Activated T-cell treated with anti-CD3 and anti-CD28 coated beads for 48 hours (primary cell): ENCODE measurements around the gene OPN1LW.
"Not testable (repeated sequence)": the region's sequence is repeated elsewhere in the genome, so short reads cannot be mapped to it uniquely, and the experiment has no call there.

Source experiments
- DNase-seq: peaks from one replicate; pipeline ENCODE4 v3.0.0-alpha.2; 2020; ENCODE audit warnings: low read depth

OPN1LW gene

DNA sequence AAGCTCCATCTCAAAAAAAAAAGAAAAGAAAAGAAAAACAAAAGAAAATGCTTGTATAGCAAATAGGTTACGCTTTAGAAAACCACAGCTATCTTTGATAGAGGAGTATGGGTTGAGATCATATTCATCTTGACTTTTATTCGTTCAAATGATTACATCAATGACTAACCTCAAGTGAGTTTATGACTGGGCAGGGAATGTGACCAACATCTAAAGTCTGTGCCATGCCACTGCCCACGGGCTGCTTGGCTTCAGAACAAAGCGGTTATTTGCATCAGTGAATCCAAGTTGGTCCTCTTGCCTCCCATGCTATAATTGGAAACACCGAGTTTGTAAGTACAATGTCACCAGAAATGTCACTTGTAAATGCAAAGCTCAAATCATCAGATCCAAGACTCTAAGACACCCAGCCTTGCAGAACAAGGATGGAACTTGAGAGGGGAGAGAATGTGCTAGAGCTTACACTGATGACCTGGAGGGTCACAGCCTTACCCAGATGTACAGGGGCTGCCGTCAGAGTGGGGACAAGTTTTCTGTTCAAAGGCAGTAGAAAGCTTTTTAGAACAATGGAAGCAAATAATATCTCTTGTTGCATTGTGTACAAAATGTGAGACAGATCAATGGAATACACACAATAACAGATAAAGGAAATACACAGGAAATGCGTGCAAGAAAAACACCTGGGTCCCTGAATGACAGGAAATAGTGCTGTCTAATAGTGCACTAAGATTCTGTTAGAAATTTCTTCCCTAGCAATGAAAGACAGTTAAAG is 8.4 kb upstream of the OPN1LW start:
- no peak for DNase-seq

DNA sequence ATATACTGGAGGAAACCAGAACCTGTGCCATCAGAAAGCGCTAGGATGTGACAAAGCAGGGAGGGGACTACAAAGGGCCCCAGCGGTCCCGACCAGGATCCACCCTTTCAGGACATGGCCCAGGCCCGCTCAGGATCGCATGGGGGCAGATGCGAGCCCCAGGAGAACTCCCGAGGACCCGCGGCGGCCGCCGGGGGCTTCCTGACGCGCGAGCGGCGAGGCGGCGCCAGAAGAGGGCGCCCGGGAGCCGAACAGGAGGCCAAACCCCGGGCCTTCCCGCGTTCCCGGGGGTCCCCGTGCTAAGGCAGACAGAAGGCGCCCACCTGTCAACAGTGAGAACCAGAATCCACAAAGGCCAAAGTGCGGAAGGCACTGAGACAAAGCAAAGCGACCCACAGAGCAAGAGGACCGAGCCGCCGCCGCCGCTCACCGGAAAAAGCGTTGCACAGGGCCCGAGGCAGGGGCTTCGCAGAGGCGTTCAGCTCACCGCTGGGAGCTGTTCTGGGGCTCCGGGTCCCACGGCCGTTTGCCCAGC is 7.3 kb upstream of the OPN1LW start:
- DNase-seq, result peak; percentile 68

- no peak for DNase-seq
Measured at GRCh38 chrX:154138857-154139256, 5.2 kb upstream of the OPN1LW start.

GRCh38 chrX:154140206-154140605 is 3.8 kb upstream of the OPN1LW start:
- DNase-seq, result no peak

GRCh38 chrX:154140742-154141141 is 3.3 kb upstream of the OPN1LW start:
- DNase-seq, result no peak

DNA sequence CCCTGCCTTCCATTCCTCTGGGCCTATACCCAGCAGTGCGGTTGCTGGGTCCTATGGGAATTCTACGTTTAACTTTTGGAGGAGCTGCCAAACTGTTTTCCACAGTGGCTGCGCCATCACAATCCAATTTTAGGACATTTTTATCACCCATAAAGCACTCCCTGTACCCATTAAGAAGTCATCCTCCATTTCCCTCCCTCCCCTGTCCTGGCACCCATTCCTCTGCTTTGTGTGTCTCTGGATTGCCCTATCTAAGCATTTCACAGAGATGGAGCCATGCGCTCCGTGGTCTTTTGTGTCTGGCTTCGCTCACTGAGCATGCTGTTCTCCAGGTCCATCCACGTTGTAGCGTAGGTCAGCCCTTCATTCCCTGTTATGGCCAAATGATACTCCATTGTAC is 1.7 kb upstream of the OPN1LW start:
- DNase-seq, result no peak

GRCh38 chrX:154142950-154143745 is 895 bp upstream of the OPN1LW start:
- no peak for DNase-seq

DNA sequence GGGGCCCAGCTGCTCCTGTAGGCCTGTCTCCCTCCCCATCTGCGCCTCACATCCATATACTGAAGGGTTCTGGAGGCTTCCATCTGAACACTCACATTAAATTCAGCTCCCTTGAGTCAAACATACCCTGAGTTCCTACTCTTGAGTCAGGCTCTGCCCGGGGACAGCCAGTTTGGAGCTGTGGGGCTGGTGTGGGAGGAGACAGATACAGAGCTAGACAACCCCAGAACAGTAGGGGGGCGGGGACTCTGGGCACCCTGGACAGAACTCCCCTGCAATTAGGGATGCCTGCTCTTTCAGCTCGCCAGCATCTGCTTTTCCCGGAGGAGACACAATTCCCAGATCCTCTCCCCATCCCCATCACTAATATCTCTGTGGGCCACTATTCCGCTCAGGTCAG is 7.0 kb downstream of the OPN1LW start:
- DNase-seq, result not testable (repeated sequence)

DNA sequence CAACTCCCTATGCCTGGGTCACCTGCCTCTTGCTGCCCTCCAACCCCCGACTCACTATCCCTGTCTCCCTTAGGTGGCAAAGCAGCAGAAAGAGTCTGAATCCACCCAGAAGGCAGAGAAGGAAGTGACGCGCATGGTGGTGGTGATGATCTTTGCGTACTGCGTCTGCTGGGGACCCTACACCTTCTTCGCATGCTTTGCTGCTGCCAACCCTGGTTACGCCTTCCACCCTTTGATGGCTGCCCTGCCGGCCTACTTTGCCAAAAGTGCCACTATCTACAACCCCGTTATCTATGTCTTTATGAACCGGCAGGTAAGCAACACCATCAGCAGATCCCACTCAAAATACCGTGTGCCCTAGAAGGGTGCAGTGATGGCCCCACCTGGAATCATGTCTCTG is 12.2 kb downstream of the OPN1LW start:
- DNase-seq, result not testable (repeated sequence)

GRCh38 chrX:154157207-154157606 is 13.2 kb downstream of the OPN1LW start:
- not testable (repeated sequence) for DNase-seq

- not testable (repeated sequence) for DNase-seq
Measured at GRCh38 chrX:154159345-154159744, 15.3 kb downstream of the OPN1LW start.

GRCh38 chrX:154164902-154165301 is 20.9 kb downstream of the OPN1LW start:
- not testable (repeated sequence) for DNase-seq

DNA sequence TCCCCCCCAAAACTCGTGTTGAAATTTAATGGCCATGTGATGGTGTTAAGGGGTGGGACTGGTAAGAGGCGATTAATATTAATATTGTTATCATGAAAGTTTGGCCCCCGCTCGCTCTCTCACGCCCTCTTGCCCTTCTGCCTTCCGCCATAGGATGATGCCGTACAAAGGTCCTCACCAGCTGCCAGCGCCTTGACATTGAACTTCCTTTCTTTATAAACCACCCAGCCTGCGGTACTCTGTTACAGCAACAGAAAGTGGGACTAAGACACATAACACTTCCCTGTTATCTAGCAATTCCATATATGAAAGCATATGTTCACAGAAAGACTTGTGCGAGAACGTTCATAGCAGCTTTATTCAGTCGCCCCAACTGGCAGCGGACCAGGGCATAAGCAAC is 24.3 kb downstream of the OPN1LW start:
- not testable (repeated sequence) for DNase-seq

DNA sequence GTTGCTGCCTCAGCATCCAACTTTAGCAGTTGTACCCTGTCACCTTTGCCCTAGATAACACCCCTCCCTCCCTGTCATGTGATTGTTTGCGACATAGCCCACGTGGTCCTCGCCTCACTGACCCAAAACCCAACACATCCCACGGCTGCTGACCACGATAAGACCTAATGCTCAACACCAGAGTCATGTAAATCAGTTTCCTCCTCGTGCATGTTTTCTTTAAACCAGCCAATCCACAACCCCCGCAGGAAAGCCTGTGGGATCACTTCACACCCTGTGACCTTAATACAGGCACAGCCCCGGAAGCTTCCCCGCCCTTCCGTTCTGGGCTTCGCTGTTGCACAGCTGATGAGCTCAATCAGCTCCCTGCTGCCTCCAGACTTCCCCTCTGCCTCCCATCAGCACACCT is 28.5 kb downstream of the OPN1LW start:
- not testable (repeated sequence) for DNase-seq

DNA sequence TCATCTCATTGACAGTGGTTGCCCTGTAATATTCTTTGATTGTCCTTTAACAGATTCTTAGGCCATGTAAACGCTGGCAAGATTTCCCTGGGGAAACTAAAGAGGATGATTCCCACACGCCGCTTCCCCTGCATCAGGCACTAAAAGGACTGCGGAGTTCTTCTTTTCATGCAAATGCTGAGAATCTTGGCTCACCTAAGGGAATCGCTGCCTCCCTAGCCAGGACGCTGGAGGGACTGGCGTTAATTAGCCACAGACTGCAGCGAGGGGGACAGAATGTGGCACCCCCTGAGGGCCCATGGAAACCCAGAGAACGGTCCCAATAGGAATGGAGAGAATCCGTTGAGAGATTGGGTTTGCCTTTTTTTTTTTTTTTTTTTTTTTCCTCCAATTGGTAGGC is 30.3 kb downstream of the OPN1LW start:
- DNase-seq, result not testable (repeated sequence)

- not testable (repeated sequence) for DNase-seq
Measured at GRCh38 chrX:154182296-154182695, 38.3 kb downstream of the OPN1LW start, which contains the start of gene OPN1MW. TSS of gene OPN1MW (plus strand) at chrX:154182596. CDS start at chrX:154182678, 82 bp downstream.

GRCh38 chrX:154183794-154184193 is 39.8 kb downstream of the OPN1LW start:
- not testable (repeated sequence) for DNase-seq

- not testable (repeated sequence) for DNase-seq
Measured at GRCh38 chrX:154192846-154193245, 48.8 kb downstream of the OPN1LW start.

DNA sequence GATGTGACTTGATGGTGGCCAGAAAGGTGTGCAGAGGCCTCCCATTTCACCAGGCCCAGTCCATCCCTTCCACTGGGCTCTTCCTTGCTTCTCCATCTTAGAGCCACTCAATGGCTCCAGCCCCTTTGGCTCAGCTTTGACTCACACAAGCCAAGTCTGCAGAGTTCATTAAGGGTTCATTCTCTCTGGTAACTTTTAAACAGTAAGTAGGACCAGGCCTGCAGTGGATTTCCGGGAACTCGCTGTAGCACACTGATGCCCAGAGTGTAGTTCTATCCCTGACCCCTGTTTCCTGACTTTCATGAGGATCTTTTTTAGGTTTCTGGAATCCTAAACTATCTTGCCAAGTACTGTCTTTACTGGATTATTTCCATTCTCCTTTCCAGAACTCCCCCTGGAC is 50.3 kb downstream of the OPN1LW start:
- DNase-seq, result not testable (repeated sequence)

GRCh38 chrX:154196466-154196865 is 52.4 kb downstream of the OPN1LW start:
- not testable (repeated sequence) for DNase-seq
